SK-N-MC (cell line): ENCODE results near the gene SRM.
A peak's percentile ranks its signal among the peaks of the same experiment; 100 is the strongest.

Experiments used
- EZH2 ChIP-seq: fragments of 200-600 bp; sonication (generic); IDR thresholded peaks from one replicate; pipeline ENCODE4 v1.6.1; 2017; ENCODE audit warnings: antibody characterized with exemption
- FOXP2 ChIP-seq: optimal IDR thresholded peaks from 2 replicates; pipeline ENCODE3; 2011; ENCODE audit warnings: mild to moderate bottlenecking, moderate library complexity; ENCODE audit not compliant: insufficient read depth; ENCODE audit errors: extremely low read length, control extremely low read depth
- POLR2AphosphoS5 ChIP-seq: IDR thresholded peaks from 2 replicates; pipeline ENCODE4 v1.6.1; 2012; ENCODE audit warnings: mild to moderate bottlenecking, low read depth, low read length, borderline replicate concordance

DNA sequence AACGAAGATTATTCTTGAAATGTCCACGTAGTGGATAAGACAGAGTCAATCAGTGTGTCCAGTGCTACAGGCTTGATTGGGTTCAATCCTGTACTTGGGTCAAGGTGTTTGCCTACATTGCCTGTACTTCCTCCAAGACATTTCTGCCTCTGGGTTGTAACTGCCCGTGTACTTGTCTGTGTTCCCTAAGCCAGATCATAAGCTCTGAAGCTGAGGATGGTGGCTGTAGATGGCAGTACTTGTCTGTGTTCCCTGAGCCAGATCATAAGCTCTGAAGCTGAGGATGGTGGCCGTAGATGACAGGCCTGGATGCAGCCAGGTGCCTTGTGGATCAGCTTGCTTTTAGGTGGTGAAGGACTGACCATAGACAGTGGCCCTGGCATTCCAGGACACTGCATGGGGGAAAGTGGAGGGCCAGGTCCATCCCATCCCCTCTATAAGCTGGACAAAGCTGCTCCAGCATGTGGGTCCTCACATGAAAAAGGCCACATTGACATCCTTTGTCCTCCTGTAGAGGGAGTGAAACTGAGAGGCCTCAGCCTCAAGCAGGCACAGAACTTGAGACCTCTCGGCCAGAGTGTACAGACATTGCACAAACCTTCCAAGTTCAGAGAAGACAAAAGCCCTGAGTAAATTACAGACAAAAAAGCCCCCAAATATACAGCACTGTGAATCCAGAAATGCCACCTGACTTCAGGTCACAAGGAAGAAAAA, 2.0 kb upstream of the SRM start:
- peak; percentile 20; the same call in 1 of the 2 replicates for TF ChIP-seq POLR2AphosphoS5
- no peak for TF ChIP-seq EZH2
- no peak for TF ChIP-seq FOXP2
